Lower leg skin (tissue), 3 donors: ENCODE measurements around the gene HPGD.

ENCODE experiments used
- POLR2A ChIP-seq, 2 donors: fragments of 450-650 bp; IDR thresholded peaks; one replicate each; pipeline ENCODE4 v1.6.1; 2016 to 2017; ENCODE audit warnings: antibody characterized with exemption in 2 of 2, mild to moderate bottlenecking in 1 of 2, moderate library complexity in 1 of 2
- TF ChIP-seq, protein P1 (sequence below), 3 donors: fragments of 450-650 bp; IDR thresholded peaks; one replicate each; pipeline ENCODE4 v1.5.1; 2016; ENCODE audit warnings: antibody characterized with exemption in 3 of 3, mild to moderate bottlenecking in 3 of 3, moderate library complexity in 2 of 3

DNA sequence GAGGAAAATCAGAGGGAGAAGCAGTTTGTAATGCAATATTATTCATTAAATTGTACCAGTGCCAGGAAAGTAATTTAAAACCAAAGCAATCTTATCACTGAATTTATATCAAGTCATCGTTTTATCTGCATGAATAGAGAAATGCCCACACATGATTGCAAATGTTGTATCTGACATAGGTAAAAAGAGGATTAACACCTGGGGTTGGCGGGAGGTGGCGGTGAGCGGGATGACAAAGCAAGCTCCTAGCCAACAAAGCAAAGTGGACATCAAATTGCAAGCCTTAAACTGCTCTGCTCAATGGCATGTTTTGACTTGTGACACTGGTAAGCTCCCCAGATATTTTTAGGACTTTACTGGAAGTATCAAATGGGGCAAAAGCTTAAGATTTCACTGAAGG is 16.4 kb downstream of the HPGD start:
- TF ChIP-seq, protein P1, sequence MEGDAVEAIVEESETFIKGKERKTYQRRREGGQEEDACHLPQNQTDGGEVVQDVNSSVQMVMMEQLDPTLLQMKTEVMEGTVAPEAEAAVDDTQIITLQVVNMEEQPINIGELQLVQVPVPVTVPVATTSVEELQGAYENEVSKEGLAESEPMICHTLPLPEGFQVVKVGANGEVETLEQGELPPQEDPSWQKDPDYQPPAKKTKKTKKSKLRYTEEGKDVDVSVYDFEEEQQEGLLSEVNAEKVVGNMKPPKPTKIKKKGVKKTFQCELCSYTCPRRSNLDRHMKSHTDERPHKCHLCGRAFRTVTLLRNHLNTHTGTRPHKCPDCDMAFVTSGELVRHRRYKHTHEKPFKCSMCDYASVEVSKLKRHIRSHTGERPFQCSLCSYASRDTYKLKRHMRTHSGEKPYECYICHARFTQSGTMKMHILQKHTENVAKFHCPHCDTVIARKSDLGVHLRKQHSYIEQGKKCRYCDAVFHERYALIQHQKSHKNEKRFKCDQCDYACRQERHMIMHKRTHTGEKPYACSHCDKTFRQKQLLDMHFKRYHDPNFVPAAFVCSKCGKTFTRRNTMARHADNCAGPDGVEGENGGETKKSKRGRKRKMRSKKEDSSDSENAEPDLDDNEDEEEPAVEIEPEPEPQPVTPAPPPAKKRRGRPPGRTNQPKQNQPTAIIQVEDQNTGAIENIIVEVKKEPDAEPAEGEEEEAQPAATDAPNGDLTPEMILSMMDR (IDR thresholded peaks at IDR 0.05) = no peak
- no peak for TF ChIP-seq POLR2A (IDR thresholded peaks at IDR 0.05)
